ENCODE results near the gene RXRA. TPM values are rescaled to one million over a fixed set of nuclear protein-coding genes. Genes with fewer than 3 reads are reported as not detected.

The RXRA gene
- total and polyA plus RNA-seq, 10 of the 15 experiments (the other 5 are each of a cell fraction or from before 2014, with no cell fraction given): 0.89 to 36.8 (median 11.1) TPM

GRCh38 chr9:134304690-134305089 lies 21.6 kb upstream of the RXRA start (continued):
- TF ChIP-seq CUX1 (IDR thresholded peaks at IDR 0.05; ENCODE audit: insufficient replicate concordance, low read depth, low read length): no peak
- no peak for TF ChIP-seq ETV6 (conservative IDR thresholded peaks at IDR 0.05 in 1 of 2, IDR thresholded peaks at IDR 0.05 in 1 of 2; ENCODE audit: borderline replicate concordance in 1 of 2, low read depth in 1 of 2)
- no peak for TF ChIP-seq POLR2AphosphoS2 (IDR thresholded peaks at IDR 0.05; ENCODE audit: low read depth, low read length)

GRCh38 chr9:134305533-134305932 lies 20.7 kb upstream of the RXRA start:
- intact Hi-C loops (cut with micrococcal nuclease; ENCODE audit: unreplicated experiment): no loop called here
- Histone ChIP-seq H3K9me3 (replicated peaks; ENCODE audit: control insufficient read depth, insufficient read depth, low read length) (no peaks in the 10 kb centered on the region; the same call in 2 of the 3 replicates), H3K4me2 (ENCODE audit: control insufficient read depth, insufficient read depth) (no peak overlapping the region), H3K9ac (ENCODE audit: control insufficient read depth, insufficient read depth, low read length) (no peak overlapping the region), H3K36me3 (ENCODE audit: control insufficient read depth in 2 of 2, insufficient read depth in 2 of 2, low read length in 1 of 2) (no peaks in the 10 kb centered on the region), H3K79me2 (ENCODE audit: control insufficient read depth, insufficient read depth, low read length) (no peaks in the 10 kb centered on the region), H3K4me3 (no peak overlapping the region), H2AFZ (ENCODE audit: control insufficient read depth, low read depth, low read length) (no peak overlapping the region), H3K4me1 (ENCODE audit: control insufficient read depth, insufficient read depth, low read length) (peaks cover 8% of the 10 kb centered on the region), H3K27ac (ENCODE audit: control insufficient read depth, insufficient read depth) (no peak overlapping the region), H3K27me3 (replicated peaks in 1 of 2; ENCODE audit: control insufficient read depth in 2 of 2, insufficient read depth in 2 of 2, low read length in 1 of 2) (no peaks in the 10 kb centered on the region; a peak in 2 of 4 replicates), H4K20me1 (ENCODE audit: control insufficient read depth, insufficient read depth) (no peaks in the 10 kb centered on the region)
- ATAC-seq (no peak), FAIRE-seq (peak; percentile 38), DNase-seq (ENCODE audit: low read depth, low spot score) (no peak)
- ChIA-PET RAD21 (ENCODE audit: unreplicated experiment) (no interaction called here), CTCF (no interaction called here), POLR2A (no interaction called here), SMC1A (ENCODE audit: uncharacterized antibody, unreplicated experiment) (no interaction called here)
- BruUV-seq (replicated peaks): no TSS peak
- 31% methylated on average over 1 of the region's 1 CpG for WGBS (ENCODE audit: insufficient coverage, insufficient replicate concordance, low lambda C conversion rate, missing lambda C conversion rate)
- in situ Hi-C loops (cut with MboI): no loop called here
- TF ChIP-seq HCFC1 (IDR thresholded peaks at IDR 0.05; ENCODE audit: low read length): no peak
- TF ChIP-seq E2F8 (IDR thresholded peaks at IDR 0.05; ENCODE audit: low read depth, partially characterized antibody): no peak
- no peak for TF ChIP-seq POLR2A (IDR thresholded peaks at IDR 0.05; ENCODE audit: low read depth, low read length)
- no peak for TF ChIP-seq SREBF2 (IDR thresholded peaks at IDR 0.05; ENCODE audit: low read length)
- TF ChIP-seq ZNF274 (IDR thresholded peaks at IDR 0.05; ENCODE audit: insufficient read depth, insufficient read length): no peak
- no peak for TF ChIP-seq TCF12 (IDR thresholded peaks at IDR 0.05; ENCODE audit: low read depth, low read length)
- no peak for TF ChIP-seq USF1 (IDR thresholded peaks at IDR 0.05; ENCODE audit: borderline replicate concordance, extremely low read length, insufficient read depth, low read depth, low read length)
- TF ChIP-seq JUNB (IDR thresholded peaks at IDR 0.05): no peak
- no peak for TF ChIP-seq USF2 (IDR thresholded peaks at IDR 0.05; ENCODE audit: borderline replicate concordance, low read depth, low read length)
- TF ChIP-seq ZZZ3 (IDR thresholded peaks at IDR 0.05; ENCODE audit: control insufficient read depth, insufficient read length, low read depth): no peak
- TF ChIP-seq CHD1 (IDR thresholded peaks at IDR 0.05; ENCODE audit: low read depth, low read length): no peak

Measured in GM12878 (cell line).